H1 (cell line): Measurements from ENCODE around the gene YWHAQ. TPM values are rescaled to one million over a fixed set of nuclear protein-coding genes. Genes with fewer than 3 reads are reported as not detected.

Experiments
- CTCF ChIA-PET: fragments of 300-600 bp; sonication (Branson Sonifier 250); formaldehyde crosslinking; loops from one replicate; lab custom pipeline; 2021; ENCODE audit not compliant: partially characterized antibody; lab: Charles Lee
- POLR2A ChIA-PET: fragments of 300-600 bp; sonication (Branson Sonifier 250); formaldehyde crosslinking; loops from one replicate; lab custom pipeline; 2021; ENCODE audit warnings: inconsistent platforms; ENCODE audit not compliant: partially characterized antibody; lab: Charles Lee
- DNase-seq, 2 experiments: peaks; one replicate each; pipeline versions ENCODE4 v3.0.0 to v3.0.0-alpha.2; 2010 to 2022; ENCODE audit warnings: low spot score in 2 of 2, low read depth in 1 of 2, mixed read lengths in 1 of 2
- FAIRE-seq: peaks from 2 replicates; lab custom pipeline; 2011; peaks lifted over from hg19 to GRCh38; lab: Jason Lieb, UNC
- H2AFZ ChIP-seq: 2 replicates; pipeline ENCODE4 v1.8.1; 2012; ENCODE audit warnings: low read length, inconsistent platforms
- H2AK5ac ChIP-seq: 2 replicates; pipeline ENCODE4 v1.6.1; 2013; ENCODE audit warnings: low read depth, low read length
- H2BK120ac ChIP-seq: replicated peaks from 2 replicates; pipeline ENCODE3; 2013; ENCODE audit warnings: low read depth, low read length, inconsistent platforms
- H2BK12ac ChIP-seq: 2 replicates; pipeline ENCODE4 v1.6.1; 2013; ENCODE audit warnings: low read depth, low read length
- H2BK15ac ChIP-seq: 2 replicates; pipeline ENCODE4 v1.6.1; 2013; ENCODE audit warnings: low read length
- H2BK20ac ChIP-seq: 2 replicates; pipeline ENCODE4 v1.6.1; 2013; ENCODE audit warnings: low read length
- H2BK5ac ChIP-seq: 2 replicates; pipeline ENCODE4 v1.6.1; 2013; ENCODE audit warnings: low read depth, low read length
- H3K14ac ChIP-seq: 2 replicates; pipeline ENCODE4 v1.6.1; 2013; ENCODE audit warnings: inconsistent platforms; ENCODE audit not compliant: insufficient read length
- H3K18ac ChIP-seq: 2 replicates; pipeline ENCODE4 v1.6.1; 2013; ENCODE audit warnings: low read length; ENCODE audit errors: extremely low read depth
- H3K23ac ChIP-seq: 2 replicates; pipeline ENCODE4 v1.6.1; 2013; ENCODE audit warnings: inconsistent platforms; ENCODE audit not compliant: insufficient read length
- H3K23me2 ChIP-seq: 2 replicates; pipeline ENCODE4 v1.6.1; 2013; ENCODE audit warnings: low read depth, low read length
- H3K27ac ChIP-seq: 2 replicates; pipeline ENCODE4 v1.6.1; 2011; ENCODE audit warnings: low read depth, low read length, inconsistent platforms
- H3K27me3 ChIP-seq, 4 experiments: replicated peaks in 1 of 4; 1 replicate in 1 of 4; 2 replicates in 3 of 4; pipeline versions ENCODE4 v1.6.1 to v1.8.1; 2011 to 2013; ENCODE audit warnings: low read length in 3 of 4, mild to moderate bottlenecking in 3 of 4, inconsistent platforms in 2 of 4, mixed read lengths in 2 of 4, moderate library complexity in 1 of 4; ENCODE audit not compliant: control insufficient read depth in 3 of 4, insufficient read depth in 3 of 4; ENCODE audit errors: extremely low read depth in 1 of 4
- H3K36me3 ChIP-seq, 4 experiments: 2 replicates each; pipeline versions ENCODE4 v1.6.1 to v1.8.1; 2011 to 2013; ENCODE audit warnings: mild to moderate bottlenecking in 4 of 4, low read length in 3 of 4, moderate library complexity in 2 of 4, control low read depth in 1 of 4, inconsistent platforms in 1 of 4; ENCODE audit not compliant: insufficient read depth in 4 of 4, control insufficient read depth in 2 of 4
- H3K4ac ChIP-seq: replicated peaks from 2 replicates; pipeline ENCODE3; 2013; ENCODE audit warnings: low read length, low read depth, mixed read lengths, inconsistent platforms; ENCODE audit not compliant: insufficient read length
- H3K4me1 ChIP-seq, 4 experiments: replicated peaks in 1 of 4; 1 replicate in 1 of 4; 2 replicates in 3 of 4; pipeline versions ENCODE4 v1.6.1 to v1.8.1; 2011 to 2013; ENCODE audit warnings: low read length in 3 of 4, inconsistent platforms in 2 of 4, mixed read lengths in 1 of 4; ENCODE audit not compliant: insufficient read depth in 4 of 4, control insufficient read depth in 3 of 4
- H3K4me2 ChIP-seq, 2 experiments: 2 replicates each; pipeline versions ENCODE4 v1.6.1 to v1.8.1; 2011 to 2013; ENCODE audit warnings: low read depth in 2 of 2, low read length in 2 of 2, control low read depth in 1 of 2, inconsistent platforms in 1 of 2, mild to moderate bottlenecking in 1 of 2; ENCODE audit not compliant: insufficient read depth in 1 of 2
- H3K4me3 ChIP-seq, 4 experiments: fragments of 200-600, 300-600 bp in 1 of 4; sonication (generic), shearing (Covaris generic), sonication (Bioruptor Twin) in 1 of 4; 2 replicates each; pipeline versions ENCODE4 v1.5.1 to v1.8.1; 2011 to 2016; ENCODE audit warnings: low read length in 4 of 4, low read depth in 3 of 4, control low read depth in 2 of 4, inconsistent platforms in 2 of 4, mild to moderate bottlenecking in 2 of 4, mixed read lengths in 1 of 4, moderate library complexity in 1 of 4; ENCODE audit not compliant: insufficient read depth in 2 of 4; ENCODE audit errors: extremely low read depth in 1 of 4
- H3K56ac ChIP-seq: replicated peaks from 2 replicates; pipeline ENCODE3; 2013; ENCODE audit warnings: low read depth, mild to moderate bottlenecking, mixed read lengths, low read length, inconsistent platforms; ENCODE audit not compliant: insufficient read length
- H3K79me1 ChIP-seq: 2 replicates; pipeline ENCODE4 v1.6.1; 2013; ENCODE audit warnings: low read depth, low read length, control low read depth
- H3K79me2 ChIP-seq, 2 experiments: 2 replicates each; pipeline versions ENCODE4 v1.6.1 to v1.8.1; 2012 to 2013; ENCODE audit warnings: low read length in 2 of 2, mild to moderate bottlenecking in 2 of 2, inconsistent platforms in 1 of 2; ENCODE audit not compliant: insufficient read depth in 2 of 2, control insufficient read depth in 1 of 2
- H3K9ac ChIP-seq, 4 experiments: replicated peaks in 1 of 4; 1 replicate in 1 of 4; 2 replicates in 3 of 4; pipeline versions ENCODE4 v1.6.1 to v1.8.1; 2011 to 2013; ENCODE audit warnings: low read depth in 3 of 4, low read length in 3 of 4, control low read depth in 2 of 4, mild to moderate bottlenecking in 2 of 4, moderate library complexity in 2 of 4, inconsistent platforms in 1 of 4; ENCODE audit errors: extremely low read depth in 1 of 4
- H3K9me3 ChIP-seq, 2 experiments: 2 replicates each; pipeline versions ENCODE4 v1.6.1 to v1.8.1; 2012 to 2013; ENCODE audit warnings: mild to moderate bottlenecking in 2 of 2, moderate library complexity in 2 of 2, control low read depth in 1 of 2, inconsistent platforms in 1 of 2, low read depth in 1 of 2, low read length in 1 of 2, mixed read lengths in 1 of 2; ENCODE audit not compliant: insufficient read depth in 2 of 2
- H4K20me1 ChIP-seq, 2 experiments: replicated peaks in 1 of 2; 2 replicates each; pipeline versions ENCODE3 to v1.8.1; 2011 to 2013; ENCODE audit warnings: inconsistent platforms in 2 of 2, low read length in 2 of 2, mild to moderate bottlenecking in 1 of 2; ENCODE audit not compliant: insufficient read depth in 2 of 2, control insufficient read depth in 1 of 2
- H4K5ac ChIP-seq: 2 replicates; pipeline ENCODE4 v1.6.1; 2013; ENCODE audit warnings: low read length, low read depth, mixed read lengths, inconsistent platforms; ENCODE audit not compliant: insufficient read length
- H4K8ac ChIP-seq: 2 replicates; pipeline ENCODE4 v1.8.0; 2013; ENCODE audit warnings: mild to moderate bottlenecking, moderate library complexity, low read length, inconsistent platforms; ENCODE audit not compliant: insufficient read depth; ENCODE audit errors: extremely low read depth
- H4K91ac ChIP-seq: replicated peaks from 2 replicates; pipeline ENCODE3; 2013; ENCODE audit warnings: low read length, mixed read lengths, inconsistent platforms; ENCODE audit not compliant: insufficient read length
- ASH2L ChIP-seq: fragments of 200-600, 300-600 bp; sonication (generic); IDR thresholded peaks from one replicate; pipeline ENCODE4 v1.7.1; 2017; ENCODE audit warnings: low read length
- HDAC2 ChIP-seq, 2 experiments: fragments of 300-600 bp in 1 of 2; sonication (generic) in 1 of 2; IDR thresholded peaks; 2 replicates each; pipeline ENCODE4 v1.6.1; 2011 to 2012; ENCODE audit warnings: low read depth in 2 of 2, low read length in 2 of 2, mild to moderate bottlenecking in 2 of 2, moderate library complexity in 2 of 2, borderline replicate concordance in 1 of 2, inconsistent platforms in 1 of 2
- POU5F1 ChIP-seq: IDR thresholded peaks from 2 replicates; pipeline ENCODE4 v1.6.1; 2011; ENCODE audit warnings: low read depth, mild to moderate bottlenecking, low read length, moderate library complexity
- TCF12 ChIP-seq: IDR thresholded peaks from 2 replicates; pipeline ENCODE4 v1.6.1; 2011; ENCODE audit warnings: low read depth, mild to moderate bottlenecking, low read length
- whole genome bisulfite sequencing, 2 experiments: shearing (Covaris generic) in 1 of 2; methylation state at CpG; one replicate each; pipeline versions ENCODE4 v1.1.6 to v1.1.7; 2013 to 2015; ENCODE audit warnings: low lambda C conversion rate in 2 of 2, mixed read lengths in 2 of 2, inconsistent platforms in 1 of 2, low coverage in 1 of 2, missing lambda C conversion rate in 1 of 2; ENCODE audit not compliant: insufficient replicate concordance in 2 of 2, insufficient coverage in 1 of 2, insufficient read length in 1 of 2; ENCODE audit errors: extremely low coverage in 1 of 2, missing lambda C conversion rate in 1 of 2; 5-methylcytosine and 5-hydroxymethylcytosine counted together
- polyA plus RNA-seq, 7 experiments: library from polyadenylated mRNA; depleted of rRNA in 3 of 7; stranded (reverse) in 5 of 7; unstranded in 2 of 7; fragments of >200 nt in 5 of 7; fragments of 200-250 nt in 2 of 7; gene quantifications; 1 replicate in 5 of 7; 2 replicates in 1 of 7; 4 replicates in 1 of 7; pipeline versions ENCODE4 v1.2.1 to v1.2.3, GENCODE V29; 2011 to 2013; ENCODE audit warnings: missing spikeins in 2 of 7, mixed read lengths in 2 of 7
- total RNA-seq: library from RNA; stranded (reverse); fragmentation: NEBNext Ultra II Directional; extraction: Animal tissue kit (Norgen Biotek cat#: 25700); gene quantifications from 2 replicates; pipeline ENCODE4 v1.2.1, GENCODE V29; 2021

Gene YWHAQ
- total and polyA plus RNA-seq, 2 of the 8 experiments (the other 6 are each of a cell fraction or from before 2014, with no cell fraction given), result 244 to 480 TPM

DNA sequence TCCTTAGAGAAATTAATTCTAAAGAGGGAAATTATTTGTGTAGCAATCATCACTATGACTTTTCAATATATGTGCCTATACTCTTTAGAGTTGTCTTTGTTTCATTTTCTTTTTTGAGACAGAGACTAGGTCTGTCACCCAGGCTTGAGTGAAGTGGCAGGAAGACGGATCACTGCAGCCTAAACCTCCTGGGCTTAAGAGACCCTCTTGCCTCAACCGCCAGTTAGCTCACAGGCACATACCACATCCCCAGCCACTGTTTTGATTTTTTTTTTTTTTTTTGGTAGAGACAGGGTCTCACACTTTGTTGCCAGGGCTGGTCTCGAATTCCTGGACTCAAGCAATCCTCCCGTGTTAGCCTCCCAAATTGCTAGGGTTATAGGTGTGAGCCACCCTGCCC is 12.4 kb downstream of the YWHAQ start:
- POLR2A ChIA-PET, result interaction anchor here (0.6 to 7.6 kb wide), 4 partner anchors 8 to 38 kb away, joined by 3 to 71 read pairs (median 4); partner anchors contain the start of gene YWHAQ
- peaks cover 0 to 20% (median 5%) of the 10 kb centered on the region in 4 experiments; a peak in 3 of 8 replicates for H3K36me3 ChIP-seq
- H3K4me1 ChIP-seq, result peaks cover 0 to 5% (median 1%) of the 10 kb centered on the region in 4 experiments; a peak in 2 of 7 replicates
- TF ChIP-seq POU5F1, result no peak
- no peak for TF ChIP-seq ASH2L
- no peak for TF ChIP-seq TCF12
- no peak for TF ChIP-seq HDAC2 (IDR thresholded peaks at IDR 0.05; ENCODE audit: borderline replicate concordance in 1 of 2, low read depth in 2 of 2, low read length in 2 of 2)
- no peak overlapping the region for H4K8ac ChIP-seq
- H2AFZ ChIP-seq, result no peak overlapping the region
- no peak overlapping the region for H2BK15ac ChIP-seq
- peaks cover 26% of the 10 kb centered on the region in 2 experiments for H4K20me1 ChIP-seq
- H2BK120ac ChIP-seq, result no peak overlapping the region
- no peaks in the 10 kb centered on the region for H3K27me3 ChIP-seq
- H2AK5ac ChIP-seq, result no peak overlapping the region
- DNase-seq, result no peak
- H3K9me3 ChIP-seq, result no peaks in the 10 kb centered on the region
- CTCF ChIA-PET, result interaction anchor here (0.6 to 1.4 kb wide), 3 partner anchors 12 to 1198 kb away, joined by 3 to 6 read pairs (median 3); no protein-coding TSS in a partner anchor
- no peak overlapping the region for H3K56ac ChIP-seq
- H3K4me3 ChIP-seq, result no peak overlapping the region
- no peak overlapping the region for H3K14ac ChIP-seq
- no peak overlapping the region for H3K9ac ChIP-seq
- H3K27ac ChIP-seq, result no peak overlapping the region
- H3K4ac ChIP-seq, result no peak overlapping the region
- no peak overlapping the region for H2BK20ac ChIP-seq
- no peak overlapping the region for H3K18ac ChIP-seq
- no peak for FAIRE-seq
- 92% methylated on average over 3 of the region's 4 CpGs; no CpG with 5 or more reads in 1 of the 2 experiments for WGBS, 2 experiments
- no peak overlapping the region for H2BK12ac ChIP-seq
- no peak overlapping the region for H3K4me2 ChIP-seq
- H3K79me1 ChIP-seq, result no peaks in the 10 kb centered on the region; the same call in 1 of the 2 replicates
- peaks cover 32 to 99% of the 10 kb centered on the region in 2 experiments for H3K79me2 ChIP-seq
- no peak overlapping the region for H4K91ac ChIP-seq
- H4K5ac ChIP-seq, result no peak overlapping the region
- no peak overlapping the region for H2BK5ac ChIP-seq
- no peak overlapping the region for H3K23ac ChIP-seq
- no peaks in the 10 kb centered on the region for H3K23me2 ChIP-seq
